HCT116 (cell line): ENCODE results near the gene TPRG1. TPM values are rescaled to one million over a fixed set of nuclear protein-coding genes. Genes with fewer than 3 reads are reported as not detected.
A peak's percentile ranks its signal among the peaks of the same experiment; 100 is the strongest.

Source experiments
- ATAC-seq: fragments of 200-7000 bp; cut with Tn5 transposase; 2 replicates; pipeline ENCODE4 v1.9.1; 2020; ENCODE audit warnings: mild to moderate bottlenecking, moderate library complexity
- BruUV-seq: library from RNA; stranded (reverse); fragments of 400-500 nt; replicated peaks from 2 replicates; lab custom pipeline; 2021; lab: Mats Ljungman, UMichigan
- CTCF ChIA-PET: fragments of 300-600 bp; sonication (Branson Sonifier 250); formaldehyde crosslinking; loops from one replicate; lab custom pipeline; 2021; ENCODE audit warnings: antibody characterized with exemption; lab: Charles Lee
- POLR2A ChIA-PET: fragments of 300-600, 350-600 bp; sonication (Branson Sonifier 250); formaldehyde crosslinking; loops from one replicate; lab custom pipeline; 2021; ENCODE audit warnings: antibody characterized with exemption; lab: Charles Lee
- RAD21 ChIA-PET, 2 experiments: fragments of 300-600 bp; sonication (Branson Sonifier 250); formaldehyde crosslinking; loops; one replicate each; lab custom pipeline; 2023; ENCODE audit warnings: low total read pairs in 2 of 2; ENCODE audit not compliant: uncharacterized antibody in 2 of 2, unreplicated experiment in 2 of 2, low non-redundant PET in 1 of 2; lab: Charles Lee
- DNase-seq: peaks from one replicate; pipeline ENCODE4 v3.0.0-alpha.2; 2010; ENCODE audit warnings: low read depth, low spot score
- H2AFZ ChIP-seq: fragments of 200-600 bp; shearing (Covaris generic), sonication (generic); 2 replicates; pipeline ENCODE4 v1.6.1; 2017; ENCODE audit warnings: low read depth, mixed run types, mixed read lengths, antibody characterized with exemption, low read length; ENCODE audit not compliant: poor library complexity, severe bottlenecking
- H3K27ac ChIP-seq: 2 replicates; pipeline ENCODE4 v1.5.1; 2012; ENCODE audit warnings: low read depth, low read length
- H3K27me3 ChIP-seq: fragments of 200-600 bp; sonication (generic); 2 replicates; pipeline ENCODE4 v1.6.1; 2016; ENCODE audit warnings: mixed run types, low read length, mixed read lengths; ENCODE audit not compliant: insufficient read depth
- H3K36me3 ChIP-seq, 2 experiments: fragments of 200-500 bp in 1 of 2; fragments of 200-600 bp in 1 of 2; sonication (Bioruptor generic) in 1 of 2; sonication (generic) in 1 of 2; 2 replicates each; pipeline versions ENCODE4 v1.5.1 to v1.6.1; 2014 to 2016; ENCODE audit warnings: low read length in 2 of 2, inconsistent platforms in 1 of 2, mixed read lengths in 1 of 2, mixed run types in 1 of 2; ENCODE audit not compliant: insufficient read depth in 2 of 2, control insufficient read depth in 1 of 2
- H3K4me1 ChIP-seq, 2 experiments: fragments of 200-600 bp in 1 of 2; sonication (generic) in 1 of 2; 2 replicates each; pipeline versions ENCODE4 v1.5.1 to v1.6.1; 2012 to 2017; ENCODE audit warnings: low read length in 2 of 2, inconsistent platforms in 1 of 2, mild to moderate bottlenecking in 1 of 2, mixed read lengths in 1 of 2, mixed run types in 1 of 2, moderate library complexity in 1 of 2; ENCODE audit not compliant: insufficient read depth in 2 of 2, control insufficient read depth in 1 of 2
- H3K4me2 ChIP-seq: fragments of 200-600 bp; sonication (generic); 2 replicates; pipeline ENCODE4 v1.6.1; 2017; ENCODE audit warnings: mixed run types, low read length, mixed read lengths
- H3K4me3 ChIP-seq, 2 experiments: fragments of 200-600 bp in 1 of 2; sonication (generic) in 1 of 2; replicated peaks in 1 of 2; 2 replicates each; pipeline ENCODE4 v1.5.1; 2011 to 2016; ENCODE audit warnings: low read length in 2 of 2, control low read depth in 1 of 2, low read depth in 1 of 2, mild to moderate bottlenecking in 1 of 2, mixed read lengths in 1 of 2, mixed run types in 1 of 2
- H3K79me2 ChIP-seq: fragments of 200-600 bp; sonication (generic); 2 replicates; pipeline ENCODE4 v1.6.1; 2017; ENCODE audit warnings: mild to moderate bottlenecking, mixed run types, low read length, moderate library complexity, mixed read lengths; ENCODE audit not compliant: insufficient read depth
- H3K9ac ChIP-seq: fragments of 200-600 bp; sonication (generic); 2 replicates; pipeline ENCODE4 v1.6.1; 2016; ENCODE audit warnings: low read length, mixed read lengths
- H3K9me2 ChIP-seq: fragments of 200-600 bp; sonication (generic), shearing (Covaris generic); 2 replicates; pipeline ENCODE4 v1.6.1; 2017; ENCODE audit warnings: mixed run types, mild to moderate bottlenecking, moderate library complexity; ENCODE audit not compliant: insufficient read depth
- H3K9me3 ChIP-seq, 2 experiments: fragments of 200-500 bp in 1 of 2; fragments of 200-600 bp in 1 of 2; sonication (Bioruptor generic) in 1 of 2; sonication (generic) in 1 of 2; 2 replicates each; pipeline ENCODE4 v1.6.1; 2014 to 2017; ENCODE audit warnings: low read length in 2 of 2, mixed read lengths in 2 of 2, inconsistent platforms in 1 of 2, low read depth in 1 of 2, mild to moderate bottlenecking in 1 of 2, mixed run types in 1 of 2, moderate library complexity in 1 of 2; ENCODE audit not compliant: control insufficient read depth in 1 of 2, insufficient read depth in 1 of 2
- H4K20me1 ChIP-seq: fragments of 200-600 bp; sonication (generic), shearing (Covaris generic); 2 replicates; pipeline ENCODE4 v1.6.1; 2017; ENCODE audit warnings: mixed run types, mild to moderate bottlenecking, moderate library complexity; ENCODE audit not compliant: insufficient read depth
- EGR1 ChIP-seq: IDR thresholded peaks from 2 replicates; pipeline ENCODE4 v1.6.1; 2012; ENCODE audit warnings: low read depth
- ELF1 ChIP-seq: IDR thresholded peaks from 2 replicates; pipeline ENCODE4 v1.6.1; 2012; ENCODE audit warnings: low read depth, borderline replicate concordance
- FOSL1 ChIP-seq: IDR thresholded peaks from 2 replicates; pipeline ENCODE4 v1.6.1; 2012; ENCODE audit warnings: low read depth
- POLR2A ChIP-seq: IDR thresholded peaks from 2 replicates; pipeline ENCODE4 v1.7.0; 2011; ENCODE audit warnings: borderline replicate concordance; ENCODE audit not compliant: insufficient read depth, insufficient read length; ENCODE audit errors: extremely low read depth
- SRF ChIP-seq: IDR thresholded peaks from 2 replicates; pipeline ENCODE4 v1.6.1; 2012; ENCODE audit warnings: low read depth
- intact Hi-C: fragments of 100-400 bp; cut with micrococcal nuclease; formaldehyde crosslinking; loops from 2 replicates; pipeline ENCODE4 v1.10.0; 2022
- total RNA-seq: library from RNA; stranded (reverse); gene quantifications from one replicate; pipeline ENCODE4 v1.2.1, GENCODE V29; 2021; ENCODE audit not compliant: unreplicated experiment
- TF ChIP-seq, protein P1 (sequence below), 3 experiments: fragments of 200-600 bp in 1 of 3; sonication (generic) in 1 of 3; IDR thresholded peaks in 2 of 3; conservative IDR thresholded peaks in 1 of 3; 2 replicates each; pipeline ENCODE4 v1.5.1; 2012 to 2017; ENCODE audit warnings: low read depth in 2 of 3, low read length in 2 of 3, antibody characterized with exemption in 1 of 3, borderline replicate concordance in 1 of 3, control low read depth in 1 of 3, mild to moderate bottlenecking in 1 of 3, mixed read lengths in 1 of 3, mixed run types in 1 of 3, moderate library complexity in 1 of 3; ENCODE audit not compliant: insufficient read depth in 1 of 3
- TF ChIP-seq, protein P2 (sequence below): IDR thresholded peaks from 2 replicates; pipeline ENCODE4 v1.6.1; 2011; ENCODE audit warnings: mild to moderate bottlenecking, low read length, moderate library complexity; ENCODE audit not compliant: insufficient replicate concordance; ENCODE audit errors: extremely low read depth
- TF ChIP-seq, protein P3 (sequence below): IDR thresholded peaks from 2 replicates; pipeline ENCODE4 v1.6.1; 2012

TPRG1 gene
- total RNA-seq, 1 experiment from 2014 or later: 2.8 TPM

DNA sequence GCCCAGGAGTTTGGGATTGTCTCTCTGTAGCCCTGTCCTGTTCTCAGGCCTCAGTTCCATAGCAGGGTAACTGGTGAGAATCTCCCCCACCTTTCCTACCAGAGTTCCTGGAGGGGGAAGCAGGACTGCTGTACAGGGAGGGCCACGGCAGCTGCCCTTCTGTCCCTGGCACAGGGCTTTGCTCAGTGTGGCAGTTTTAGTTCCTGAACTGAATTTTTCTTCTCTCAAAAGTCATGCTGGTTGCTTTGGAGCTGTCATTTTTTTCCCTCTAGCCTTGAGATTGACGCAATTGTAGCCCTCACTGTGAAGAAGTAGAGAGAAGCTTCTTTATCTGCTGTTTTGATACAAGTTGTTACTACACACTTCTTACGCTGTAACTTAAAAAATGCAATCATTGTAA lies 55.5 kb downstream of the TPRG1 start:
- BruUV-seq: no TSS peak
- POLR2A ChIA-PET: no interaction called here
- Histone ChIP-seq H3K36me3 (no peaks in the 10 kb centered on the region), H3K27me3 (no peaks in the 10 kb centered on the region), H4K20me1 (no peaks in the 10 kb centered on the region), H3K27ac (no peak overlapping the region), H3K4me2 (no peak overlapping the region), H3K4me1 (no peaks in the 10 kb centered on the region), H3K9ac (no peak overlapping the region), H3K4me3 (no peak overlapping the region), H3K9me3 (no peaks in the 10 kb centered on the region), H3K9me2 (no peaks in the 10 kb centered on the region), H2AFZ (no peak overlapping the region), H3K79me2 (no peaks in the 10 kb centered on the region)
- CTCF ChIA-PET: no interaction called here
- RAD21 ChIA-PET: no interaction called here
- intact Hi-C loops: no loop called here
- DNase-seq (no peak), ATAC-seq (0 out of 2 replicates have a peak, but pooled peaks have one; percentile 20)
- TF ChIP-seq, protein P1, sequence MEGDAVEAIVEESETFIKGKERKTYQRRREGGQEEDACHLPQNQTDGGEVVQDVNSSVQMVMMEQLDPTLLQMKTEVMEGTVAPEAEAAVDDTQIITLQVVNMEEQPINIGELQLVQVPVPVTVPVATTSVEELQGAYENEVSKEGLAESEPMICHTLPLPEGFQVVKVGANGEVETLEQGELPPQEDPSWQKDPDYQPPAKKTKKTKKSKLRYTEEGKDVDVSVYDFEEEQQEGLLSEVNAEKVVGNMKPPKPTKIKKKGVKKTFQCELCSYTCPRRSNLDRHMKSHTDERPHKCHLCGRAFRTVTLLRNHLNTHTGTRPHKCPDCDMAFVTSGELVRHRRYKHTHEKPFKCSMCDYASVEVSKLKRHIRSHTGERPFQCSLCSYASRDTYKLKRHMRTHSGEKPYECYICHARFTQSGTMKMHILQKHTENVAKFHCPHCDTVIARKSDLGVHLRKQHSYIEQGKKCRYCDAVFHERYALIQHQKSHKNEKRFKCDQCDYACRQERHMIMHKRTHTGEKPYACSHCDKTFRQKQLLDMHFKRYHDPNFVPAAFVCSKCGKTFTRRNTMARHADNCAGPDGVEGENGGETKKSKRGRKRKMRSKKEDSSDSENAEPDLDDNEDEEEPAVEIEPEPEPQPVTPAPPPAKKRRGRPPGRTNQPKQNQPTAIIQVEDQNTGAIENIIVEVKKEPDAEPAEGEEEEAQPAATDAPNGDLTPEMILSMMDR (IDR thresholded peaks at IDR 0.05 in 2 of 3, conservative IDR thresholded peaks at IDR 0.05 in 1 of 3; ENCODE audit: borderline replicate concordance in 1 of 3, insufficient read depth in 1 of 3, low read depth in 2 of 3, low read length in 2 of 3): no peak
- TF ChIP-seq FOSL1 (no peak), SRF (no peak), EGR1 (no peak), POLR2A (no peak), ELF1 (no peak)
- TF ChIP-seq, protein P2, sequence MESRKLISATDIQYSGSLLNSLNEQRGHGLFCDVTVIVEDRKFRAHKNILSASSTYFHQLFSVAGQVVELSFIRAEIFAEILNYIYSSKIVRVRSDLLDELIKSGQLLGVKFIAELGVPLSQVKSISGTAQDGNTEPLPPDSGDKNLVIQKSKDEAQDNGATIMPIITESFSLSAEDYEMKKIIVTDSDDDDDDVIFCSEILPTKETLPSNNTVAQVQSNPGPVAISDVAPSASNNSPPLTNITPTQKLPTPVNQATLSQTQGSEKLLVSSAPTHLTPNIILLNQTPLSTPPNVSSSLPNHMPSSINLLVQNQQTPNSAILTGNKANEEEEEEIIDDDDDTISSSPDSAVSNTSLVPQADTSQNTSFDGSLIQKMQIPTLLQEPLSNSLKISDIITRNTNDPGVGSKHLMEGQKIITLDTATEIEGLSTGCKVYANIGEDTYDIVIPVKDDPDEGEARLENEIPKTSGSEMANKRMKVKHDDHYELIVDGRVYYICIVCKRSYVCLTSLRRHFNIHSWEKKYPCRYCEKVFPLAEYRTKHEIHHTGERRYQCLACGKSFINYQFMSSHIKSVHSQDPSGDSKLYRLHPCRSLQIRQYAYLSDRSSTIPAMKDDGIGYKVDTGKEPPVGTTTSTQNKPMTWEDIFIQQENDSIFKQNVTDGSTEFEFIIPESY: no peak
- TF ChIP-seq, protein P3, sequence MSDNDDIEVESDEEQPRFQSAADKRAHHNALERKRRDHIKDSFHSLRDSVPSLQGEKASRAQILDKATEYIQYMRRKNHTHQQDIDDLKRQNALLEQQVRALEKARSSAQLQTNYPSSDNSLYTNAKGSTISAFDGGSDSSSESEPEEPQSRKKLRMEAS: no peak
